ENCODE results near the gene SDHAF3. TPM values are rescaled to one million over a fixed set of nuclear protein-coding genes. Genes with fewer than 3 reads are reported as not detected.

Gene SDHAF3
- total RNA-seq, 1 experiment from 2014 or later, result 25.0 TPM

DNA sequence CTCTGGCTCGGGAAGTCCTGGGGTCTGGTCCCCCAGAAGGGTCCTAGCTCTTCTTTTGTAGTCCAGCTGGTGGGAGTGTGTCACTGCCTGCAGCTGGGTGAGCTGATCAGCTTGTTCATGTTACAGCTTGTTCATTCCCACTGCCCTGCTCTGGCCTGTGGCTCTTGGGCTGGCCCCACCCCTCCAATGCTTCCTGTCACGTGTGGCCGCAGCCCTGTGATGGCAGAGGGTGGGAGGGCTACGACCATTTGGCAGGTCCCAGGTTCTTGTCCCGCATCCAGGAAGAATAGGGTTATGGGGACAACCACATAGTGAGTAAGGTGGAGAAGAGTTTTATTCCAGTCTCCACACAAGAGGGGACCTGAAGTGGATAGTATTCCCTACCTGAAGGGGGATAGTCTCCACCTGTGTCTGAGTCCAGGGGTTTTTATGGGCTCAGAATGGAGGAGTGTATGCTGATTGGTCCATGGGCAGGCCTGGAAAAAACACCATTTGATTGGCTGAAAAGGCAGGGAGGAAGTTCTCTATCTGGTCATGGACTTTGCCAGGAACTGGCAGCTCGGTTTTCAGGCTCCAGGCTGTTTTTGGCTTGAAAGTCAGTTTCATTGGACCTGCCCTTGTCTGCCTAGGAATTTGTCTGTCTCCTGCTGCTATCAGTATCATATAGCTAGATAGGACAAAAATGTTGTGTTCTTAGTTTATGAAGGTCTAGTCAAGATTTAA lies 13.1 kb downstream of the SDHAF3 start:
- ChIA-PET POLR2A (no interaction called here), RAD21 (ENCODE audit: low non-redundant PET in 1 of 2, low total read pairs in 2 of 2, uncharacterized antibody in 2 of 2, unreplicated experiment in 2 of 2) (no interaction called here), CTCF (no interaction called here)
- Histone ChIP-seq H3K9ac (ENCODE audit: low read length) (no peak overlapping the region), H4K20me1 (ENCODE audit: insufficient read depth) (0 out of 2 replicates have a peak, but pooled peaks cover 4% of the 10 kb centered on the region), H3K27me3 (ENCODE audit: insufficient read depth, low read length) (no peaks in the 10 kb centered on the region), H3K4me3 (replicated peaks in 1 of 2; ENCODE audit: low read depth in 1 of 2, low read length in 2 of 2) (no peak overlapping the region), H2AFZ (ENCODE audit: low read depth, low read length, poor library complexity, severe bottlenecking) (no peak overlapping the region), H3K9me3 (ENCODE audit: control insufficient read depth in 1 of 2, insufficient read depth in 1 of 2, low read depth in 1 of 2, low read length in 2 of 2) (no peaks in the 10 kb centered on the region), H3K79me2 (ENCODE audit: insufficient read depth, low read length) (peaks cover 92% of the 10 kb centered on the region), H3K27ac (ENCODE audit: low read depth, low read length) (no peak overlapping the region), H3K9me2 (ENCODE audit: insufficient read depth) (no peaks in the 10 kb centered on the region), H3K4me2 (ENCODE audit: low read length) (no peak overlapping the region), H3K4me1 (ENCODE audit: control insufficient read depth in 1 of 2, insufficient read depth in 2 of 2, low read length in 2 of 2) (peaks cover 0 to 3% of the 10 kb centered on the region in 2 experiments; a peak in 1 of 4 replicates), H3K36me3 (ENCODE audit: control insufficient read depth in 1 of 2, insufficient read depth in 2 of 2, low read length in 2 of 2) (no peaks in the 10 kb centered on the region)
- no TSS peak for BruUV-seq (replicated peaks)
- ATAC-seq (peak; percentile 27; the same call in 1 of the 2 replicates), DNase-seq (ENCODE audit: low read depth, low spot score) (no peak)
- intact Hi-C loops (cut with micrococcal nuclease), result no loop called here
- TF ChIP-seq TCF7L2 (IDR thresholded peaks at IDR 0.05; ENCODE audit: borderline replicate concordance, extremely low read depth, insufficient read depth, insufficient read length) (no peak), POLR2AphosphoS5 (IDR thresholded peaks at IDR 0.05; ENCODE audit: low read depth, low read length) (no peak), YY1 (IDR thresholded peaks at IDR 0.05; ENCODE audit: extremely low read depth, insufficient replicate concordance, low read depth, low read length) (no peak)

GRCh38 chr7:97133159-97133558 lies 15.7 kb downstream of the SDHAF3 start:
- no peaks in the 10 kb centered on the region for H3K9me3 ChIP-seq (ENCODE audit: control insufficient read depth in 1 of 2, insufficient read depth in 1 of 2, low read depth in 1 of 2, low read length in 2 of 2)
- no peaks in the 10 kb centered on the region for H3K27me3 ChIP-seq (ENCODE audit: insufficient read depth, low read length)
- peaks cover 87% of the 10 kb centered on the region for H3K79me2 ChIP-seq (ENCODE audit: insufficient read depth, low read length)
- no peaks in the 10 kb centered on the region for H3K9me2 ChIP-seq (ENCODE audit: insufficient read depth)
- no peak overlapping the region for H3K27ac ChIP-seq (ENCODE audit: low read depth, low read length)
- peaks cover 0 to 3% of the 10 kb centered on the region in 2 experiments; a peak in 1 of 4 replicates for H3K4me1 ChIP-seq (ENCODE audit: control insufficient read depth in 1 of 2, insufficient read depth in 2 of 2, low read length in 2 of 2)
- H3K4me2 ChIP-seq (ENCODE audit: low read length), result no peak overlapping the region
- H3K9ac ChIP-seq (ENCODE audit: low read length), result no peak overlapping the region
- no peaks in the 10 kb centered on the region for H3K36me3 ChIP-seq (ENCODE audit: control insufficient read depth in 1 of 2, insufficient read depth in 2 of 2, low read length in 2 of 2)
- ChIA-PET RAD21 (ENCODE audit: low non-redundant PET in 1 of 2, low total read pairs in 2 of 2, uncharacterized antibody in 2 of 2, unreplicated experiment in 2 of 2) (no interaction called here), CTCF (interaction anchor here (1.5 kb wide), 1 partner anchor 46 kb away, joined by 5 read pairs; no protein-coding TSS in a partner anchor), POLR2A (no interaction called here)
- H3K4me3 ChIP-seq (replicated peaks in 1 of 2; ENCODE audit: low read depth in 1 of 2, low read length in 2 of 2), result no peak overlapping the region
- ATAC-seq (no peak), DNase-seq (ENCODE audit: low read depth, low spot score) (no peak)
- BruUV-seq (replicated peaks), result no TSS peak
- intact Hi-C loops (cut with micrococcal nuclease), result no loop called here
- TF ChIP-seq JUND (IDR thresholded peaks at IDR 0.05) (no peak), YY1 (IDR thresholded peaks at IDR 0.05; ENCODE audit: extremely low read depth, insufficient replicate concordance, low read depth, low read length) (no peak), CBX3 (IDR thresholded peaks at IDR 0.05; ENCODE audit: low read depth) (no peak), EZH2phosphoT487 (IDR thresholded peaks at IDR 0.05; ENCODE audit: borderline replicate concordance) (no peak), TCF7L2 (IDR thresholded peaks at IDR 0.05; ENCODE audit: borderline replicate concordance, extremely low read depth, insufficient read depth, insufficient read length) (no peak), ZBTB33 (IDR thresholded peaks at IDR 0.05; ENCODE audit: extremely low read depth, insufficient replicate concordance, low read length) (no peak)
- TF ChIP-seq, protein P1, sequence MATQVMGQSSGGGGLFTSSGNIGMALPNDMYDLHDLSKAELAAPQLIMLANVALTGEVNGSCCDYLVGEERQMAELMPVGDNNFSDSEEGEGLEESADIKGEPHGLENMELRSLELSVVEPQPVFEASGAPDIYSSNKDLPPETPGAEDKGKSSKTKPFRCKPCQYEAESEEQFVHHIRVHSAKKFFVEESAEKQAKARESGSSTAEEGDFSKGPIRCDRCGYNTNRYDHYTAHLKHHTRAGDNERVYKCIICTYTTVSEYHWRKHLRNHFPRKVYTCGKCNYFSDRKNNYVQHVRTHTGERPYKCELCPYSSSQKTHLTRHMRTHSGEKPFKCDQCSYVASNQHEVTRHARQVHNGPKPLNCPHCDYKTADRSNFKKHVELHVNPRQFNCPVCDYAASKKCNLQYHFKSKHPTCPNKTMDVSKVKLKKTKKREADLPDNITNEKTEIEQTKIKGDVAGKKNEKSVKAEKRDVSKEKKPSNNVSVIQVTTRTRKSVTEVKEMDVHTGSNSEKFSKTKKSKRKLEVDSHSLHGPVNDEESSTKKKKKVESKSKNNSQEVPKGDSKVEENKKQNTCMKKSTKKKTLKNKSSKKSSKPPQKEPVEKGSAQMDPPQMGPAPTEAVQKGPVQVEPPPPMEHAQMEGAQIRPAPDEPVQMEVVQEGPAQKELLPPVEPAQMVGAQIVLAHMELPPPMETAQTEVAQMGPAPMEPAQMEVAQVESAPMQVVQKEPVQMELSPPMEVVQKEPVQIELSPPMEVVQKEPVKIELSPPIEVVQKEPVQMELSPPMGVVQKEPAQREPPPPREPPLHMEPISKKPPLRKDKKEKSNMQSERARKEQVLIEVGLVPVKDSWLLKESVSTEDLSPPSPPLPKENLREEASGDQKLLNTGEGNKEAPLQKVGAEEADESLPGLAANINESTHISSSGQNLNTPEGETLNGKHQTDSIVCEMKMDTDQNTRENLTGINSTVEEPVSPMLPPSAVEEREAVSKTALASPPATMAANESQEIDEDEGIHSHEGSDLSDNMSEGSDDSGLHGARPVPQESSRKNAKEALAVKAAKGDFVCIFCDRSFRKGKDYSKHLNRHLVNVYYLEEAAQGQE (IDR thresholded peaks at IDR 0.05; ENCODE audit: low read depth), result no peak
- TF ChIP-seq, protein P2, sequence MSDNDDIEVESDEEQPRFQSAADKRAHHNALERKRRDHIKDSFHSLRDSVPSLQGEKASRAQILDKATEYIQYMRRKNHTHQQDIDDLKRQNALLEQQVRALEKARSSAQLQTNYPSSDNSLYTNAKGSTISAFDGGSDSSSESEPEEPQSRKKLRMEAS (IDR thresholded peaks at IDR 0.05), result no peak
- 0 out of 2 replicates have a peak, but pooled peaks cover 3% of the 10 kb centered on the region for H4K20me1 ChIP-seq (ENCODE audit: insufficient read depth)
- no peak overlapping the region for H2AFZ ChIP-seq (ENCODE audit: low read depth, low read length, poor library complexity, severe bottlenecking)

All from HCT116 (cell line).